GM18519 (cell line): ENCODE measurements around the gene RPE.

Experiments used
- ATAC-seq: cut with Tn5 transposase; IDR thresholded peaks from one replicate; pipeline ENCODE4 v1.9.1; 2021; ENCODE audit warnings: mild to moderate bottlenecking, moderate library complexity; ENCODE audit not compliant: unreplicated experiment, low FRiP score

The RPE gene

GRCh38 chr2:210000464-210001324 is 1.7 kb upstream of the RPE start:
- ATAC-seq: no peak

- ATAC-seq: no peak
Observed at GRCh38 chr2:210003359-210003758, 921 bp downstream of the RPE start.

- no peak for ATAC-seq
Observed at GRCh38 chr2:210004881-210005280, 2.4 kb downstream of the RPE start.

DNA sequence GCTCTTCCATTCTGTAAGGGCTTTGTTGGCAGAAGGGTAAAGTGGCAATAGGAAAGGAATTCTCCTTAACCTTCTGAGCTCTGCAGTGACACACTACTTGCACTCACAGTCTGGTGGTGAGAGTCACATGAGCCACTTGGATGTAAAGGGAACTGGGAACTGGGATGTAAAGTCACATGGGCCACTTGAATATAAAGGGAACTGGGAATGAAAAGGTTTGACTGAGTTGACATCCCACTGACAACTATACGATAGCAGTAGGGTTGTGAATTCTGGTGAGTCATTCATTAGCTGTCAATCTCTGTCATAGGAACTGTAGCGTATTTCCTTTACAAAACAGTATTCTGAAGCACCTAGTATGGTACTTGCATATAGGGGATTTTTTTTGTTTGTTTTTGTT is 5.5 kb downstream of the RPE start:
- no peak for ATAC-seq

- no peak for ATAC-seq
Observed at GRCh38 chr2:210009126-210009525, 6.7 kb downstream of the RPE start.

DNA sequence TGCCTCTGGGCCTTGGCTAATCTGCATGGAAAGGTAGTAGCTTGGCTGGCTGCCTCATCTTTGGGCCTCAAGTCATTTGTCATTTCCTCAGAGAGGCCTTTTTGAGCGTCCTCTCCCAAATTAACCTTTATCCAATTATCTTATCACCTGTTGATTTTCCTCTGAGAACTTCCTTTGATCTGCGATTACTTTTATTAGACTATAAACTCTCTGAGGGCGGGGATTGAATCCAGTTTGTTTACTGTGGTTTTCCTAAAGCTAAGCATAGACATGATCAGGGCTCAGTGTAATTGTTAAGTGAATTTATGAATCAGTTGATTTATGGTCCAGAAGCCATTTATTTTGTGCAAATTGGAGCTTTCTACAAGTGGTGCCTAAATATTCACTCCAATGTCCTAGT is 7.5 kb downstream of the RPE start:
- no peak for ATAC-seq

- ATAC-seq: no peak
Observed at GRCh38 chr2:210020138-210020537, 17.7 kb downstream of the RPE start.

DNA sequence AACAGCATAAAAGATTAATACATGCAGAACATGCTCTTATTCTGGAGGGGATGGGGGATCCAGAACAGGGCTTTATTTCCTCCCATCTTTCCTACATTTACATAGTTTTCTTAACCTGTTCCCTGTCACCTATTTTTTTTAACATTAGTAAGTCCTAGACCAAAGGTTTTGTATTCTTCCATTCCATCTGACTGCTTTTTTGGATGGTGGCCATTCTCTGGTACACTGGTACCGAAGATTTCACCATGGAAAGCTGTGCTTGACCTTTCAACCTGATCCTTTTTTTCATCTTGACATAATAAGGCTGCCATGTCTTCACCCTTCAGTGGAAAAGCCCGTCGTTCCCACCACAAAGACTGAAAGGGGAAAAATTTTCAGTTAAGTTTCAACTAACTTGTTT is 20.4 kb downstream of the RPE start:
- no peak for ATAC-seq

DNA sequence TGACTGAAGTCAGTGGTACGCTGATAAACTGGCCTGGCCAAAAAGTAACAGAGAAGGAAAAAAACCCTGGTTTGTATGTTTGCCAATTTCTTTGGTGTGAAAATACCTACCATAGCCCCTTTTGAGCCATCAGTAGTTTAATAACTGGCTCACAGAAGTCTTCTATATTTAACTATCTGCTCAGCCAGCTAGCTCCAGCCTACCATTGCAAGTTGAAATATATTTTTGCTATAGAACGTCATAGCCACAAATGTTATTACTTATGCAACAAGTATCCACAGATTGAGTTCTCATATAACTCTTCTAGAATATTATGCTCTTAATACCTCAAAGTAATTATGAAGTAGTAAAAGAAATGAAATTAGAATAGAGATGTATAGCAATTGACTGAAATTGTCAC is 25.2 kb downstream of the RPE start:
- no peak for ATAC-seq

DNA sequence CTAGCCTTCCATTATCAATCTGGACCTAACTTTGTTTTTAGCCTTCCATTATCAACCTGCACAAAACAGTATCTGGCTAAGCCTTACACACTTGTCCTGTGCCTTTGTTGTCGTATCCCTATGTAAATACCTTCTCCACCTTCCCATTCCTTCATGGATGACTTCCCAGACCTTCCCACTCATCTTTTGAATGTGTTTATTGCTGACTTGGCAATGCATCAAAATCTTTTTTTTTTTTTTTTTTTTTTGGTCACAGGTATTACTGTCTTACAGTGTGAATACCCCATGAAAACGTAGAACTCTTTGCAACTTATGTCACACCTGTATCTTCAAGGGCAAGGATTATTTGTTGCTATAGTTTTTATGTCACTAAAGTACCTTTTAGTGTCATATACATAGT is 25.7 kb downstream of the RPE start:
- no peak for ATAC-seq

DNA sequence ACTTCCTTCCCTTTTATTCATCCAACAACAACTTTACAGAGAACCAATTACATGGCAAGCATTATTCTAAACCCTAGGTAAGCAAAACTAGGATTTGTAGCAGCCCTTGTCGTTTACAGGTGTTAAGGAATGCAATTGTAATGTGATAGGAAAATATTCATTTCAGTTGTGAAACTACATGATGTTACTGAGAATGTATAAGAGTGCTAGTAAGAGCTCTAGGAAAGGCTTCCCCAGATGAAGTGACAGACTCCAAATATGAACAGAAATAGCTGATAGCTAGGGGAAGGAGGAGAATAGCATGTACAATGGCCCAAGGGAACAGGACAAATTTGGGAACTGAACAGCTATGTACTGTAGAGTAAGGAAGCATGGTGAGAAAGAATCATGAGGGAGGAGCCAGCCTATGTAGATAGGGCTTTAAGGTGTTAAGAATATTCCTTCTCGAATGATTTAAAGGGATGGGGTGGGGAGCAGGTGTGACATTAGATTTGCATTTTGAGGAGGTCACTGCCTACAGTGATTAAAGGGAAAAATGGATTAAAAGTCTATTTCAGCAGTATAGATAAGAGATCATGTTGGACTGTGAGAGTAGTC is 31.7 kb downstream of the RPE start:
- no peak for ATAC-seq

- no peak for ATAC-seq
Observed at GRCh38 chr2:210035679-210036078, 33.2 kb downstream of the RPE start.

GRCh38 chr2:210038078-210038477 is 35.6 kb downstream of the RPE start:
- no peak for ATAC-seq

GRCh38 chr2:210046851-210047500 is 44.5 kb downstream of the RPE start:
- no peak for ATAC-seq

DNA sequence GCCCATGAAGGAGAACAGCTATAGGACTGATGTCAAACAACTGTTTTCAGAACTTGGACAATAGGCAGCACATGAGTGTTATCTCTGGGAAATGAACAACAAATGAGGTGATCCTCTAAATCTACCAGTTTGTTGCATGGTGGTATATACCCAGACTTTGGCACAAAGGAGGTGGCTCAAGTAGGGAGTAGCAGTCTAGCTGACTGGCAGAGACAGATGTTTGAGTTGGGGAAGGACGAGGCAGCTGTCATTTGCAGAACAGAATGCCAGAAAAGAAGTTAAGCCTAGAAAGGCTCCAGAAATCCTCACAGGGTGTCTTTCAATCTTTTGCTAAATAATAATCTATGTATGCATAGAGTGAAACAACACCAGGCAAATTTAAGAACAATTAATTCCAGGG is 47.4 kb downstream of the RPE start:
- ATAC-seq: no peak

- ATAC-seq: no peak
Observed at GRCh38 chr2:210050885-210051284, 48.4 kb downstream of the RPE start.

DNA sequence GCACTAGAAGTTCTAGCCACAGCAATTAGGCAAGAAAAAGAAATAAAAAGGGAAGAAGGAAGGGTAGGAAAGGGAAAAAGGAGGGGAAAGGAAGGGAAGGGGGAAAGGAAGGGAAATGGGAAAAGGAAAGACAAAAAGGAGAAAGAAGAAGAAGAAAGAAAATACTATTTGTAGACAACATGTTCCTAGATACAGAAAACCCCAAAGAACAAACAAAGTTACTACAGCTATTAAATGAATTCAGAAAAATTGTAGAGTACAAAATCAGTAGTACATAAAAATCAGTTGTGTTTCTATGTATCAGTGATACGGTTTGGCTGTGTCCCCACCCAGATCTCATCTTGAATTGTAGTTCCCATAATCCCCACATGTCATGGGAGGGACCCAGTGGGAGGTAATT is 52.3 kb downstream of the RPE start:
- no peak for ATAC-seq

- ATAC-seq: no peak
Observed at GRCh38 chr2:210055825-210056224, 53.4 kb downstream of the RPE start.

DNA sequence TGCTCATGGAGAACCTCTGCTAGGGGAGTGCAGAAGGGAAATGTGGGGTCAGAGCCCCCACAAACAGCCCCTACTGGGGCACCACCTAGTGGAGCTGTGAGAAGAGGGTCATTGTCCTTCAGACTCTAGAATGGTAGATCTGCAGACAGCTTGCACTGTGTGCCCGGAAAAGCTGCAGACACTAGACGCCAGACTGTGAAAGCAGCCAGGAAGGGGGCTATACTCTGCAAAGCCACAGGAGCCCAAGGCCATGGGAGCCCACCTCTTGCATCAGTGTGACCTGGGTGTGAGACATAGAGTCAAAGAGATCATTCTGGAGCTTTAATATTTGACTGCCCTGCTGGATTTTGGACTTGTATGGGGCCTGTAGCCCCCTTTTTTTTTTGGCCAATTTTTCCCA is 60.9 kb downstream of the RPE start:
- ATAC-seq: no peak
